Lung (tissue), 12 donors: ENCODE results near the gene VRTN. TPM values are rescaled to one million over a fixed set of nuclear protein-coding genes. Genes with fewer than 3 reads are reported as not detected.

Experiments used
- ATAC-seq: fragments of 200-7000 bp; cut with Tn5 transposase; one replicate; pipeline ENCODE4 v1.9.1; 2020; ENCODE audit warnings: moderate number of reproducible peaks; ENCODE audit not compliant: insufficient read depth, low FRiP score
- DNase-seq, 3 donors: peaks; one replicate each; pipeline ENCODE4 v3.0.0-alpha.2; 2013 to 2017
- H3K27ac ChIP-seq, 2 donors: one replicate each; pipeline ENCODE4 v1.5.1; 2013; ENCODE audit warnings: mild to moderate bottlenecking in 2 of 2, moderate library complexity in 2 of 2, control low read depth in 1 of 2, inconsistent platforms in 1 of 2, low read depth in 1 of 2, low read length in 1 of 2
- H3K27me3 ChIP-seq, 3 donors: one replicate each; pipeline ENCODE4 v1.5.1; 2013; ENCODE audit warnings: low read length in 2 of 3; ENCODE audit not compliant: control insufficient read depth in 3 of 3, insufficient read depth in 3 of 3
- H3K36me3 ChIP-seq, 4 donors: one replicate each; pipeline ENCODE4 v1.5.1; 2013; ENCODE audit warnings: low read length in 4 of 4, mild to moderate bottlenecking in 1 of 4, moderate library complexity in 1 of 4; ENCODE audit not compliant: control insufficient read depth in 4 of 4, insufficient read depth in 4 of 4
- H3K4me1 ChIP-seq, 5 donors: one replicate each; pipeline ENCODE4 v1.5.1; 2013; ENCODE audit warnings: low read length in 5 of 5, mild to moderate bottlenecking in 2 of 5, moderate library complexity in 1 of 5; ENCODE audit not compliant: control insufficient read depth in 5 of 5, insufficient read depth in 5 of 5
- H3K4me3 ChIP-seq: one replicate; pipeline ENCODE4 v1.5.1; 2013; ENCODE audit warnings: mild to moderate bottlenecking, control low read depth, moderate library complexity
- H3K9ac ChIP-seq, 2 donors: one replicate each; pipeline ENCODE4 v1.5.1; 2013; ENCODE audit warnings: low read length in 2 of 2, control low read depth in 1 of 2; ENCODE audit not compliant: insufficient read depth in 1 of 2
- H3K9me3 ChIP-seq, 4 donors: one replicate each; pipeline ENCODE4 v1.5.1; 2013; ENCODE audit warnings: low read length in 3 of 4, mild to moderate bottlenecking in 1 of 4, moderate library complexity in 1 of 4; ENCODE audit not compliant: control insufficient read depth in 4 of 4, insufficient read depth in 3 of 4
- CTCF ChIP-seq: IDR thresholded peaks from 2 replicates; pipeline ENCODE4 v1.5.1; 2012; ENCODE audit warnings: mild to moderate bottlenecking; ENCODE audit errors: control extremely low read depth, extremely low read depth
- WGBS, 2 donors: extraction: QIAGEN DNeasy Blood & Tissue Kit; methylation state at CpG; one replicate each; pipeline ENCODE4 v1.1.7; 2013; 5-methylcytosine and 5-hydroxymethylcytosine counted together
- polyA plus RNA-seq, 2 donors: library from polyadenylated mRNA; stranded (reverse); fragments of 200-250 nt; gene quantifications; one replicate each; pipeline ENCODE4 v1.2.1, GENCODE V29; 2013
- total RNA-seq, 2 donors: library from RNA; depleted of rRNA in 1 of 2; stranded (reverse); fragments of >200 nt in 1 of 2; gene quantifications; one replicate each; pipeline ENCODE4 v1.2.1, GENCODE V29; 2014 to 2021
- donor health status: control.
- donor health status: control.
- donor health status: Bipolar disorder and iron deficiency.
- donor health status: healthy.
- donor health status: DM: yes; HTN: yes; CAD: no.

The VRTN gene
- total and polyA plus RNA-seq, 4 donors = 0.06 TPM; not detected in 3

- Histone ChIP-seq H3K27ac (no peak overlapping the region), H3K27me3 (peaks cover 0 to 7% (median 1%) of the 10 kb centered on the region in 3 donors), H3K4me3 (no peak overlapping the region), H3K9ac (no peak overlapping the region), H3K4me1 (no peaks in the 10 kb centered on the region), H3K9me3 (no peaks in the 10 kb centered on the region), H3K36me3 (no peaks in the 10 kb centered on the region)
- TF ChIP-seq CTCF = no peak
- 79 to 88% methylated on average over 16 of the region's 16 CpGs for WGBS, 2 donors
- ATAC-seq = no peak
- DNase-seq = no peak
Observed at GRCh38 chr14:74392616-74393570, 44.6 kb downstream of the VRTN start.

GRCh38 chr14:74394549-74394948 is 46.3 kb downstream of the VRTN start:
- no peak for TF ChIP-seq CTCF
- Histone ChIP-seq H3K36me3 (no peaks in the 10 kb centered on the region), H3K4me3 (no peak overlapping the region), H3K9ac (no peak overlapping the region), H3K9me3 (no peaks in the 10 kb centered on the region), H3K4me1 (no peaks in the 10 kb centered on the region), H3K27me3 (peaks cover 0 to 11% (median 7%) of the 10 kb centered on the region in 3 donors), H3K27ac (no peak overlapping the region)
- no peak for DNase-seq
- no peak for ATAC-seq
- 52 to 69% methylated on average over 2 of the region's 2 CpGs for WGBS, 2 donors

- no peak for DNase-seq
- 68 to 83% methylated on average over 4 of the region's 4 CpGs for WGBS, 2 donors
- Histone ChIP-seq H3K27me3 (peaks cover 0 to 11% (median 7%) of the 10 kb centered on the region in 3 donors), H3K9me3 (no peaks in the 10 kb centered on the region), H3K9ac (no peak overlapping the region), H3K4me3 (no peak overlapping the region), H3K4me1 (no peaks in the 10 kb centered on the region), H3K27ac (no peak overlapping the region), H3K36me3 (no peaks in the 10 kb centered on the region)
- ATAC-seq = no peak
- TF ChIP-seq CTCF = no peak
Observed at GRCh38 chr14:74395094-74395493, 46.8 kb downstream of the VRTN start.
